K562 (cell line): ENCODE data around the gene IL15RA. TPM values are rescaled to one million over a fixed set of nuclear protein-coding genes. Genes with fewer than 3 reads are reported as not detected.

Experiments used
- BCOR ChIP-seq: fragments of 450-650 bp; IDR thresholded peaks from 2 replicates; pipeline ENCODE4 v1.6.1; 2016
- BHLHE40 ChIP-seq: IDR thresholded peaks from 2 replicates; pipeline ENCODE4 v1.6.1; 2011; ENCODE audit warnings: low read length, improper control_type of control experiment
- E2F3 ChIP-seq: fragments of 250-450 bp; sonication (Bioruptor Pico); IDR thresholded peaks from 2 replicates; pipeline ENCODE4 v1.4.0; 2020; ENCODE audit warnings: mild to moderate bottlenecking
- HBP1 ChIP-seq: fragments of 450-650 bp; formaldehyde crosslinking; IDR thresholded peaks from 2 replicates; pipeline ENCODE4 v1.4.0; 2022; ENCODE audit warnings: missing genetic modification characterization
- SIN3B ChIP-seq: fragments of 450-650 bp; IDR thresholded peaks from 2 replicates; pipeline ENCODE4 v1.6.1; 2017; ENCODE audit warnings: low read depth, mild to moderate bottlenecking, moderate library complexity
- SRSF3 ChIP-seq: fragments of 200-400 bp; formaldehyde crosslinking; IDR thresholded peaks from 2 replicates; pipeline ENCODE4 v1.6.1; 2016; ENCODE audit warnings: mild to moderate bottlenecking, low read length, moderate library complexity; ENCODE audit not compliant: insufficient read depth
- TAF1 ChIP-seq: IDR thresholded peaks from 2 replicates; pipeline ENCODE4 v1.6.1; 2011; ENCODE audit warnings: mild to moderate bottlenecking, low read length, moderate library complexity; ENCODE audit not compliant: insufficient read depth, control insufficient read depth, severe bottlenecking; ENCODE audit errors: extremely low read depth
- ZHX1 ChIP-seq: fragments of 150-350 bp; conservative IDR thresholded peaks from 2 replicates; pipeline ENCODE4 v1.6.1; 2014; ENCODE audit warnings: low read length
- ZZZ3 ChIP-seq: fragments of 450-650 bp; IDR thresholded peaks from 2 replicates; pipeline ENCODE4 v1.6.1; 2016; ENCODE audit warnings: antibody characterized with exemption, mild to moderate bottlenecking, moderate library complexity
- polyA plus RNA-seq, 8 experiments: library from polyadenylated mRNA; depleted of rRNA in 4 of 8; stranded (reverse) in 5 of 8; unstranded in 3 of 8; fragments of >200 nt; fragmentation: Nextera tagmentation in 2 of 8; fragmentation: Illumina TruSeq in 1 of 8; extraction: Ambion mirVana in 2 of 8; extraction: Trizol in 1 of 8; gene quantifications; 2 replicates each; pipeline versions ENCODE4 v1.2.1 to v1.2.3, GENCODE V29; 2011 to 2014; ENCODE audit warnings: inconsistent platforms in 1 of 8, missing spikeins in 1 of 8
- total RNA-seq, 7 experiments: library from RNA; depleted of rRNA in 6 of 7; stranded (reverse); fragments of >200 nt in 6 of 7; fragmentation: Illumina TruSeq in 2 of 7; extraction: Trizol in 2 of 7; gene quantifications; 2 replicates each; pipeline versions ENCODE4 v1.2.1 to v1.2.3, GENCODE V29; 2011 to 2021; ENCODE audit warnings: low replicate concordance in 1 of 7
- TF ChIP-seq, protein P1 (sequence below): conservative IDR thresholded peaks from 2 replicates; pipeline ENCODE4 v1.6.1; 2011; ENCODE audit warnings: low read depth, mild to moderate bottlenecking, low read length; ENCODE audit not compliant: control insufficient read depth
- TF ChIP-seq, protein P2 (sequence below), 2 experiments: fragments of 450-650 bp; formaldehyde crosslinking in 1 of 2; IDR thresholded peaks; 2 replicates each; pipeline versions ENCODE4 v1.4.0 to v1.6.1; 2014 to 2020; ENCODE audit warnings: mild to moderate bottlenecking in 2 of 2, borderline replicate concordance in 1 of 2, low read depth in 1 of 2

IL15RA gene
- total and polyA plus RNA-seq, 9 of the 15 experiments (the other 6 are each of a cell fraction or from before 2014, with no cell fraction given), result 1.2 to 11.7 (median 8.0) TPM

- TF ChIP-seq TAF1 (peak; percentile 30), ZHX1 (no peak), SRSF3 (no peak), BHLHE40 (no peak; the same call in 1 of the 2 replicates), SIN3B (peak; percentile 10; the same call in 1 of the 2 replicates), ZZZ3 (no peak), BCOR (peak; percentile 86), E2F3 (no peak), HBP1 (no peak)
- TF ChIP-seq, protein P1, sequence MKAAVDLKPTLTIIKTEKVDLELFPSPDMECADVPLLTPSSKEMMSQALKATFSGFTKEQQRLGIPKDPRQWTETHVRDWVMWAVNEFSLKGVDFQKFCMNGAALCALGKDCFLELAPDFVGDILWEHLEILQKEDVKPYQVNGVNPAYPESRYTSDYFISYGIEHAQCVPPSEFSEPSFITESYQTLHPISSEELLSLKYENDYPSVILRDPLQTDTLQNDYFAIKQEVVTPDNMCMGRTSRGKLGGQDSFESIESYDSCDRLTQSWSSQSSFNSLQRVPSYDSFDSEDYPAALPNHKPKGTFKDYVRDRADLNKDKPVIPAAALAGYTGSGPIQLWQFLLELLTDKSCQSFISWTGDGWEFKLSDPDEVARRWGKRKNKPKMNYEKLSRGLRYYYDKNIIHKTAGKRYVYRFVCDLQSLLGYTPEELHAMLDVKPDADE, result peak; percentile 43; the same call in 1 of the 2 replicates
- TF ChIP-seq, protein P2, sequence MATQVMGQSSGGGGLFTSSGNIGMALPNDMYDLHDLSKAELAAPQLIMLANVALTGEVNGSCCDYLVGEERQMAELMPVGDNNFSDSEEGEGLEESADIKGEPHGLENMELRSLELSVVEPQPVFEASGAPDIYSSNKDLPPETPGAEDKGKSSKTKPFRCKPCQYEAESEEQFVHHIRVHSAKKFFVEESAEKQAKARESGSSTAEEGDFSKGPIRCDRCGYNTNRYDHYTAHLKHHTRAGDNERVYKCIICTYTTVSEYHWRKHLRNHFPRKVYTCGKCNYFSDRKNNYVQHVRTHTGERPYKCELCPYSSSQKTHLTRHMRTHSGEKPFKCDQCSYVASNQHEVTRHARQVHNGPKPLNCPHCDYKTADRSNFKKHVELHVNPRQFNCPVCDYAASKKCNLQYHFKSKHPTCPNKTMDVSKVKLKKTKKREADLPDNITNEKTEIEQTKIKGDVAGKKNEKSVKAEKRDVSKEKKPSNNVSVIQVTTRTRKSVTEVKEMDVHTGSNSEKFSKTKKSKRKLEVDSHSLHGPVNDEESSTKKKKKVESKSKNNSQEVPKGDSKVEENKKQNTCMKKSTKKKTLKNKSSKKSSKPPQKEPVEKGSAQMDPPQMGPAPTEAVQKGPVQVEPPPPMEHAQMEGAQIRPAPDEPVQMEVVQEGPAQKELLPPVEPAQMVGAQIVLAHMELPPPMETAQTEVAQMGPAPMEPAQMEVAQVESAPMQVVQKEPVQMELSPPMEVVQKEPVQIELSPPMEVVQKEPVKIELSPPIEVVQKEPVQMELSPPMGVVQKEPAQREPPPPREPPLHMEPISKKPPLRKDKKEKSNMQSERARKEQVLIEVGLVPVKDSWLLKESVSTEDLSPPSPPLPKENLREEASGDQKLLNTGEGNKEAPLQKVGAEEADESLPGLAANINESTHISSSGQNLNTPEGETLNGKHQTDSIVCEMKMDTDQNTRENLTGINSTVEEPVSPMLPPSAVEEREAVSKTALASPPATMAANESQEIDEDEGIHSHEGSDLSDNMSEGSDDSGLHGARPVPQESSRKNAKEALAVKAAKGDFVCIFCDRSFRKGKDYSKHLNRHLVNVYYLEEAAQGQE (IDR thresholded peaks at IDR 0.05; ENCODE audit: borderline replicate concordance), result peak; percentile 3; the same call in 1 of the 2 replicates
- TF ChIP-seq, protein P2 (CRISPR knock-in tag; IDR thresholded peaks at IDR 0.05; ENCODE audit: low read depth), result no peak
Observed at GRCh38 chr10:5977471-5978229, at the start of gene IL15RA (continued).
